CD14-positive monocyte (primary cell): ENCODE data around the gene HOXA1. TPM values are rescaled to one million over a fixed set of nuclear protein-coding genes. Genes with fewer than 3 reads are reported as not detected.

Source experiments
- DNase-seq, 3 donors: peaks; one replicate each; pipeline ENCODE4 v3.0.0-alpha.2; 2011 to 2022
- H2AFZ ChIP-seq: 2 replicates; pipeline ENCODE4 v1.6.0; 2012; ENCODE audit warnings: mild to moderate bottlenecking, low read depth, low read length, inconsistent platforms; ENCODE audit not compliant: insufficient read depth, poor library complexity, severe bottlenecking
- H3K27ac ChIP-seq, 2 donors: 1 replicate in 1 of 2; 2 replicates in 1 of 2; pipeline ENCODE4 v1.5.1; 2012 to 2013; ENCODE audit warnings: low read length in 2 of 2, control low read depth in 1 of 2, inconsistent platforms in 1 of 2, low read depth in 1 of 2, mild to moderate bottlenecking in 1 of 2
- H3K27me3 ChIP-seq, 2 donors: one replicate each; pipeline versions ENCODE4 v1.6.0 to v1.6.1; 2011 to 2013; ENCODE audit warnings: low read length in 2 of 2; ENCODE audit not compliant: control insufficient read depth in 2 of 2, insufficient read depth in 2 of 2
- H3K36me3 ChIP-seq, 2 donors: replicated peaks in 1 of 2; 1 replicate in 1 of 2; 2 replicates in 1 of 2; pipeline versions ENCODE4 v1.5.1 to v1.6.1; 2012 to 2013; ENCODE audit warnings: low read length in 2 of 2, control low read depth in 1 of 2, inconsistent platforms in 1 of 2, mild to moderate bottlenecking in 1 of 2; ENCODE audit not compliant: insufficient read depth in 2 of 2, control insufficient read depth in 1 of 2
- H3K4me1 ChIP-seq, 2 donors: 1 replicate in 1 of 2; 2 replicates in 1 of 2; pipeline versions ENCODE4 v1.5.1 to v1.6.1; 2012 to 2013; ENCODE audit warnings: low read length in 2 of 2, control low read depth in 1 of 2, inconsistent platforms in 1 of 2, mild to moderate bottlenecking in 1 of 2, moderate library complexity in 1 of 2; ENCODE audit not compliant: insufficient read depth in 2 of 2, control insufficient read depth in 1 of 2
- H3K4me2 ChIP-seq: replicated peaks from 2 replicates; pipeline ENCODE3; 2012; ENCODE audit warnings: low read length, moderate library complexity, mild to moderate bottlenecking; ENCODE audit not compliant: poor library complexity, severe bottlenecking; ENCODE audit errors: extremely low read depth
- H3K4me3 ChIP-seq, 3 experiments: fragments of 200-600 bp in 1 of 3; sonication (generic) in 1 of 3; replicated peaks in 1 of 3; 1 replicate in 2 of 3; 2 replicates in 1 of 3; pipeline ENCODE4 v1.5.1; 2011 to 2013; ENCODE audit warnings: low read length in 3 of 3, mild to moderate bottlenecking in 3 of 3, control low read depth in 2 of 3, low read depth in 2 of 3, inconsistent platforms in 1 of 3, moderate library complexity in 1 of 3
- H3K79me2 ChIP-seq: 2 replicates; pipeline ENCODE4 v1.6.0; 2012; ENCODE audit warnings: mild to moderate bottlenecking, control low read depth, inconsistent platforms, low read length, moderate library complexity; ENCODE audit not compliant: insufficient read depth
- H3K9ac ChIP-seq: 2 replicates; pipeline ENCODE4 v1.6.0; 2017; ENCODE audit warnings: low read length, mild to moderate bottlenecking; ENCODE audit not compliant: insufficient read depth, poor library complexity, severe bottlenecking
- H3K9me3 ChIP-seq, 2 donors: replicated peaks in 1 of 2; 1 replicate in 1 of 2; 2 replicates in 1 of 2; pipeline versions ENCODE4 v1.5.1 to v1.6.1; 2012 to 2013; ENCODE audit warnings: low read length in 2 of 2, control low read depth in 1 of 2; ENCODE audit not compliant: control insufficient read depth in 1 of 2, insufficient read depth in 1 of 2
- H4K20me1 ChIP-seq: 2 replicates; pipeline ENCODE4 v1.6.0; 2012; ENCODE audit warnings: mild to moderate bottlenecking, low read length, control low read depth, moderate library complexity; ENCODE audit not compliant: insufficient read depth
- H3K27ac Mint-ChIP-seq, 7 donors: one replicate each; pipeline ENCODE4 v1.8.0; 2020; ENCODE audit warnings: mild to moderate bottlenecking in 7 of 7, mixed read lengths in 7 of 7, moderate library complexity in 6 of 7, inconsistent platforms in 2 of 7
- H3K27me3 Mint-ChIP-seq, 3 donors: one replicate each; pipeline ENCODE4 v1.8.0; 2021 to 2022; ENCODE audit warnings: low read depth in 3 of 3, mild to moderate bottlenecking in 3 of 3, mixed read lengths in 3 of 3, moderate library complexity in 3 of 3, inconsistent platforms in 1 of 3
- H3K36me3 Mint-ChIP-seq, 2 donors: one replicate each; pipeline ENCODE4 v1.8.0; 2020; ENCODE audit warnings: mixed read lengths in 2 of 2, inconsistent platforms in 1 of 2, mild to moderate bottlenecking in 1 of 2
- H3K4me1 Mint-ChIP-seq: one replicate; pipeline ENCODE4 v1.8.0; 2020; ENCODE audit warnings: mild to moderate bottlenecking, mixed read lengths
- H3K4me3 Mint-ChIP-seq, 2 donors: one replicate each; pipeline ENCODE4 v1.8.0; 2020; ENCODE audit warnings: mild to moderate bottlenecking in 2 of 2, mixed read lengths in 2 of 2, moderate library complexity in 1 of 2
- H3K9me3 Mint-ChIP-seq, 7 donors: one replicate each; pipeline ENCODE4 v1.8.0; 2020 to 2022; ENCODE audit warnings: mixed read lengths in 7 of 7, mild to moderate bottlenecking in 6 of 7, moderate library complexity in 6 of 7, inconsistent platforms in 2 of 7
- CTCF ChIP-seq: fragments of 200-600 bp; IDR thresholded peaks from one replicate; pipeline ENCODE4 v1.8.0; 2022; ENCODE audit warnings: antibody characterized with exemption, mild to moderate bottlenecking
- WGBS: methylation state at CpG from one replicate; pipeline ENCODE4 v1.1.5; 2013; ENCODE audit warnings: missing lambda C conversion rate; ENCODE audit not compliant: insufficient coverage; 5-methylcytosine and 5-hydroxymethylcytosine counted together
- intact Hi-C, 2 donors: fragments of 100-400 bp; cut with micrococcal nuclease; formaldehyde crosslinking; loops; one replicate each; pipeline versions ENCODE4 v1.15.0 to v1.15.1; 2023
- polyA plus RNA-seq, 3 donors: library from polyadenylated mRNA; depleted of rRNA in 1 of 3; unstranded in 2 of 3; stranded (reverse) in 1 of 3; fragments of 300-500 nt in 2 of 3; fragments of >200 nt in 1 of 3; fragmentation: Illumina TruSeq in 2 of 3; gene quantifications; 1 replicate in 2 of 3; 2 replicates in 1 of 3; pipeline ENCODE4 v1.2.3, GENCODE V29; 2012 to 2021

The HOXA1 gene
- polyA plus RNA-seq, 3 donors: 0.11 to 0.37 TPM; not detected in 1

- H3K4me2 ChIP-seq: no peak overlapping the region
- Mint-ChIP-seq H3K4me1 (peaks cover 41% of the 10 kb centered on the region), H3K36me3 (peaks cover 0 to 2% of the 10 kb centered on the region in 2 donors), H3K27me3 (peaks cover 6 to 24% (median 10%) of the 10 kb centered on the region in 3 donors), H3K9me3 (peaks cover 0 to 9% (median 1%) of the 10 kb centered on the region in 7 donors), H3K4me3 (peak overlapping the region in 1 of 2 donors; percentile 22), H3K27ac (no peak overlapping the region)
- no peaks in the 10 kb centered on the region for H3K79me2 ChIP-seq
- H3K27me3 ChIP-seq: peaks cover 12 to 25% of the 10 kb centered on the region in 2 donors
- no peak overlapping the region for H3K9ac ChIP-seq
- no peaks in the 10 kb centered on the region for H3K9me3 ChIP-seq
- H3K4me3 ChIP-seq: no peak overlapping the region
- TF ChIP-seq CTCF: no peak
- no peak overlapping the region for H3K27ac ChIP-seq
- H3K36me3 ChIP-seq: no peaks in the 10 kb centered on the region
- 0% methylated on average over 2 of the region's 2 CpGs for WGBS
- no peaks in the 10 kb centered on the region for H4K20me1 ChIP-seq
- peak in 2 of 3 donors; percentile 54 to 86 for DNase-seq
- H3K4me1 ChIP-seq: peaks cover 16 to 36% of the 10 kb centered on the region in 2 donors
- H2AFZ ChIP-seq: no peak overlapping the region
- intact Hi-C loops: loop anchor here in 1 of 2 donors (2.0 kb wide), 1 partner anchor 38 kb away; no protein-coding TSS in a partner anchor
These were observed 38.6 kb upstream of the HOXA1 start for GRCh38 chr7:27134392-27134791.

- peaks cover 16 to 36% of the 10 kb centered on the region in 2 donors for H3K4me1 ChIP-seq
- no peaks in the 10 kb centered on the region for H3K36me3 ChIP-seq
- 100% methylated on average over 5 of the region's 18 CpGs for WGBS
- no peaks in the 10 kb centered on the region for H3K79me2 ChIP-seq
- no peak overlapping the region for H2AFZ ChIP-seq
- Mint-ChIP-seq H3K36me3 (peaks cover 0 to 4% of the 10 kb centered on the region in 2 donors), H3K27me3 (peaks cover 8 to 28% (median 10%) of the 10 kb centered on the region in 3 donors), H3K9me3 (peaks cover 0 to 9% (median 0%) of the 10 kb centered on the region in 7 donors), H3K4me3 (no peak overlapping the region), H3K4me1 (peaks cover 41% of the 10 kb centered on the region), H3K27ac (no peak overlapping the region)
- intact Hi-C loops: loop anchor here in 1 of 2 donors (2.0 kb wide), 1 partner anchor 37 kb away; no protein-coding TSS in a partner anchor
- peaks cover 12 to 25% of the 10 kb centered on the region in 2 donors for H3K27me3 ChIP-seq
- no peak overlapping the region for H3K4me2 ChIP-seq
- H4K20me1 ChIP-seq: no peaks in the 10 kb centered on the region
- H3K27ac ChIP-seq: no peak overlapping the region
- no peak overlapping the region for H3K9ac ChIP-seq
- no peak for TF ChIP-seq CTCF
- H3K9me3 ChIP-seq: no peaks in the 10 kb centered on the region
- DNase-seq: no peak
- no peak overlapping the region for H3K4me3 ChIP-seq
These were observed 37.8 kb upstream of the HOXA1 start for GRCh38 chr7:27133409-27134231.
